GM19239 (cell line): Measurements from ENCODE around the gene PLA2G3.

Source experiments
- DNase-seq: peaks from one replicate; pipeline ENCODE4 v3.0.0; 2011; ENCODE audit warnings: low spot score; ENCODE audit not compliant: insufficient read length
- FAIRE-seq: peaks from 2 replicates; lab custom pipeline; 2011; peaks lifted over from hg19 to GRCh38; lab: Jason Lieb, UNC

PLA2G3 gene

GRCh38 chr22:31148953-31149627 lies 8.8 kb upstream of the PLA2G3 start:
- FAIRE-seq = peak; percentile 84
- no peak for DNase-seq

- FAIRE-seq (no peak), DNase-seq (no peak)
Measured at GRCh38 chr22:31148488-31148887, 8.2 kb upstream of the PLA2G3 start.

- DNase-seq = no peak
Measured at GRCh38 chr22:31144223-31144622, 3.9 kb upstream of the PLA2G3 start.

GRCh38 chr22:31143537-31143936 lies 3.2 kb upstream of the PLA2G3 start:
- FAIRE-seq (no peak), DNase-seq (no peak)

More at GRCh38 chr22:31144223-31144622, 3.9 kb upstream of the PLA2G3 start:
- no peak for FAIRE-seq

GRCh38 chr22:31143038-31143437 lies 2.7 kb upstream of the PLA2G3 start:
- FAIRE-seq (no peak), DNase-seq (no peak)

- peak; percentile 4 for DNase-seq
- no peak for FAIRE-seq
Measured at GRCh38 chr22:31142285-31142684, 2.0 kb upstream of the PLA2G3 start.

GRCh38 chr22:31141551-31141950 lies 1.2 kb upstream of the PLA2G3 start:
- no peak for FAIRE-seq

GRCh38 chr22:31140746-31141145 lies 438 bp upstream of the PLA2G3 start:
- FAIRE-seq = no peak
- DNase-seq = no peak

More at GRCh38 chr22:31141551-31141950, 1.2 kb upstream of the PLA2G3 start:
- DNase-seq = no peak

- no peak for FAIRE-seq
- no peak for DNase-seq
Measured at GRCh38 chr22:31139066-31139465, 1.2 kb downstream of the PLA2G3 start.

- DNase-seq = no peak
Measured at GRCh38 chr22:31138126-31138525, 2.2 kb downstream of the PLA2G3 start.

GRCh38 chr22:31137721-31138120 lies 2.6 kb downstream of the PLA2G3 start:
- FAIRE-seq (no peak), DNase-seq (no peak)

More at GRCh38 chr22:31138126-31138525, 2.2 kb downstream of the PLA2G3 start:
- FAIRE-seq = no peak

GRCh38 chr22:31136711-31137110 lies 3.6 kb downstream of the PLA2G3 start:
- DNase-seq (no peak), FAIRE-seq (no peak)

- no peak for FAIRE-seq
- no peak for DNase-seq
Measured at GRCh38 chr22:31136155-31136554, 4.2 kb downstream of the PLA2G3 start.

- FAIRE-seq = no peak
- DNase-seq = no peak
Measured at GRCh38 chr22:31135706-31136105, 4.6 kb downstream of the PLA2G3 start.

GRCh38 chr22:31134688-31135087 lies 5.6 kb downstream of the PLA2G3 start:
- no peak for FAIRE-seq

GRCh38 chr22:31133911-31134310 lies 6.4 kb downstream of the PLA2G3 start:
- DNase-seq (no peak), FAIRE-seq (no peak)

More at GRCh38 chr22:31134688-31135087, 5.6 kb downstream of the PLA2G3 start:
- DNase-seq = no peak

GRCh38 chr22:31130873-31131272 lies 9.4 kb downstream of the PLA2G3 start:
- FAIRE-seq (no peak), DNase-seq (no peak)

GRCh38 chr22:31128156-31128555 lies 12.2 kb downstream of the PLA2G3 start:
- DNase-seq = no peak

GRCh38 chr22:31127181-31127772 lies 13.0 kb downstream of the PLA2G3 start:
- DNase-seq (no peak), FAIRE-seq (no peak)

More at GRCh38 chr22:31128156-31128555, 12.2 kb downstream of the PLA2G3 start:
- no peak for FAIRE-seq

GRCh38 chr22:31126869-31127175 lies 13.5 kb downstream of the PLA2G3 start:
- no peak for FAIRE-seq
- DNase-seq = no peak

GRCh38 chr22:31126128-31126868 lies 14.0 kb downstream of the PLA2G3 start:
- FAIRE-seq = no peak

More at GRCh38 chr22:31126128-31126868, 14.0 kb downstream of the PLA2G3 start:
- DNase-seq = no peak
